IPS DF 4.7 (cell line): ENCODE measurements around the gene GREM1.

Experiments
- DNase-seq: peaks from one replicate; pipeline ENCODE4 v3.0.0-alpha.2; 2013; ENCODE audit warnings: low spot score; ENCODE audit errors: extremely low read depth

Gene GREM1

DNA sequence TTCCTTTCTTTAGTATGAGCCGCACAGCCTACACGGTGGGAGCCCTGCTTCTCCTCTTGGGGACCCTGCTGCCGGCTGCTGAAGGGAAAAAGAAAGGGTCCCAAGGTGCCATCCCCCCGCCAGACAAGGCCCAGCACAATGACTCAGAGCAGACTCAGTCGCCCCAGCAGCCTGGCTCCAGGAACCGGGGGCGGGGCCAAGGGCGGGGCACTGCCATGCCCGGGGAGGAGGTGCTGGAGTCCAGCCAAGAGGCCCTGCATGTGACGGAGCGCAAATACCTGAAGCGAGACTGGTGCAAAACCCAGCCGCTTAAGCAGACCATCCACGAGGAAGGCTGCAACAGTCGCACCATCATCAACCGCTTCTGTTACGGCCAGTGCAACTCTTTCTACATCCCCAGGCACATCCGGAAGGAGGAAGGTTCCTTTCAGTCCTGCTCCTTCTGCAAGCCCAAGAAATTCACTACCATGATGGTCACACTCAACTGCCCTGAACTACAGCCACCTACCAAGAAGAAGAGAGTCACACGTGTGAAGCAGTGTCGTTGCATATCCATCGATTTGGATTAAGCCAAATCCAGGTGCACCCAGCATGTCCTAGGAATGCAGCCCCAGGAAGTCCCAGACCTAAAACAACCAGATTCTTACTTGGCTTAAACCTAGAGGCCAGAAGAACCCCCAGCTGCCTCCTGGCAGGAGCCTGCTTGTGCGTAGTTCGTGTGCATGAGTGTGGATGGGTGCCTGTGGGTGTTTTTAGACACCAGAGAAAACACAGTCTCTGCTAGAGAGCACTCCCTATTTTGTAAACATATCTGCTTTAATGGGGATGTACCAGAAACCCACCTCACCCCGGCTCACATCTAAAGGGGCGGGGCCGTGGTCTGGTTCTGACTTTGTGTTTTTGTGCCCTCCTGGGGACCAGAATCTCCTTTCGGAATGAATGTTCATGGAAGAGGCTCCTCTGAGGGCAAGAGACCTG lies 13.2 kb downstream of the GREM1 start:
- no peak for DNase-seq

DNA sequence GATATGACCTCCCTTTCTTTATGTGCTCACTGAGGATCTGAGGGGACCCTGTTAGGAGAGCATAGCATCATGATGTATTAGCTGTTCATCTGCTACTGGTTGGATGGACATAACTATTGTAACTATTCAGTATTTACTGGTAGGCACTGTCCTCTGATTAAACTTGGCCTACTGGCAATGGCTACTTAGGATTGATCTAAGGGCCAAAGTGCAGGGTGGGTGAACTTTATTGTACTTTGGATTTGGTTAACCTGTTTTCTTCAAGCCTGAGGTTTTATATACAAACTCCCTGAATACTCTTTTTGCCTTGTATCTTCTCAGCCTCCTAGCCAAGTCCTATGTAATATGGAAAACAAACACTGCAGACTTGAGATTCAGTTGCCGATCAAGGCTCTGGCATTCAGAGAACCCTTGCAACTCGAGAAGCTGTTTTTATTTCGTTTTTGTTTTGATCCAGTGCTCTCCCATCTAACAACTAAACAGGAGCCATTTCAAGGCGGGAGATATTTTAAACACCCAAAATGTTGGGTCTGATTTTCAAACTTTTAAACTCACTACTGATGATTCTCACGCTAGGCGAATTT lies 14.9 kb downstream of the GREM1 start:
- DNase-seq: no peak

DNA sequence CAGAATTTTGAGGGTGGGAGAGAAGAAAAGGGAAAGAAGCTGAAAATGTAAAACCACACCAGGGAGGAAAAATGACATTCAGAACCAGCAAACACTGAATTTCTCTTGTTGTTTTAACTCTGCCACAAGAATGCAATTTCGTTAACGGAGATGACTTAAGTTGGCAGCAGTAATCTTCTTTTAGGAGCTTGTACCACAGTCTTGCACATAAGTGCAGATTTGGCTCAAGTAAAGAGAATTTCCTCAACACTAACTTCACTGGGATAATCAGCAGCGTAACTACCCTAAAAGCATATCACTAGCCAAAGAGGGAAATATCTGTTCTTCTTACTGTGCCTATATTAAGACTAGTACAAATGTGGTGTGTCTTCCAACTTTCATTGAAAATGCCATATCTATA lies 15.5 kb downstream of the GREM1 start:
- DNase-seq: no peak

DNA sequence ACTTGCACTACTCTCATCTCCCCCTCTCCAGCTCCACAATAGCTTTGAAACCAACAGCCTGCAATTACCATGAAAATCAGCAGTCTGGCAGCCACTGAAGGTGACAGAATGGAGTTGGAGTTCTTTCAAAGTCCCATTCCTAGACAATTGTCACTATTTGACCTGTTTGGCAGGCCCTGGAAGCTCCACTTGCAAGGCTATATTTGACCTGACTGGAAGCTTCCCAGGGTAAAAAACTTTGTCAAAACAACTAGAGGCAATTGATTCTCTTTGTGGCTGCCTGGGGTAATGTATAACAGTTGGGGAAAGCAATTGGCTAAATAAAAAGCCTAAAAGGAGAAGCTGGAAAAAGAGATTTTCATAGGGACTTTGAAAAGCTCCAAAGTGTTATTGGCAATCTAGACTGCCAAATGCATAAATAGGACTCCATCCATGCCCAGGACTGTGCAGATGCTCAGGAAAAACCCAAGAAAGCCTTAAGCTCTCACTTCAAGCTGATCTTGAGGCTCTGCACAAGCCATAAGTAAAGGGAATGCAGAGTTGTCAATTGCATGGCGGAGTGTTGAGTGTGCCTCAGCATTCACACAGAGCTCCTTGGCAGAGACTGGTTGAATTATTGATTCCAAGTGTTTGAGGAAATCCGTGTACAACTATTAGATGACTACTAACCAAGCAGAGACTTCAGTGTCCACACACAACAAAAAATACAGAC lies 18.3 kb downstream of the GREM1 start:
- DNase-seq: no peak

DNA sequence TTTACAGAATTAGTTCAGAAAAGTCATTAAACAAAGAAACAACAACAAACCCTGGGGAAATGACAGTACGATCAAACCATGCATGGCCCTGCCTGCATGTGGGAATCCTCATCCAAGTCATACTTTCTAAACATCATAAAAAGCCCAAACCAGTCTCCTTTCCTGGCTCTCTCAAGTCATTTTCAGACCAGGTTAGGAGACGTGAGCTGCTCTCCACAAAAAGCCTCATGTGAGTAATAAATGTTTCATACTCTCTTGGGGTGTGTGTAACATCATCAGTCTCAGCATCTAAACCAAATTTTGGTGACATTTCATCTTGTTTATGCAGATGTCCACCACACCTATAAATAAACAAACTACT lies 18.9 kb downstream of the GREM1 start:
- no peak for DNase-seq

- no peak for DNase-seq
Observed at GRCh38 chr15:32737304-32737703, 19.5 kb downstream of the GREM1 start.

DNA sequence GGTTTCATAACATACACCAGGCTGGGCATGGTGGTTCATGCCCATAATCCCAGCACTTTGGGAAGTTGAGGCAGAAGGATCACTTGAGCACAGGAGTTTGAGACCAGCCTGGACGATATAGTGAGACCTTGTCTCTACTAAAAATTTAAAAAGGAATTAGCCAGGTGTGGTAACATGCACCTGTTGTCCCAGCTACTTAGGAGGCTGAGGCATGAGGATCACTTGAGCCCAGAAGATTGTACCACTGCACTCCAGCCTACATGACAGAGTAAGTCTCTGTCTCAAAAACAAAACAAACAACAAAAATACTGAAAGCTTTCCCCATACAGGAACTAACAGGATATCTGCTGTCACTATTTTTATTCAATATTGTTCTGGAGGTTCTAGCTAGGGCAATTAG lies 20.9 kb downstream of the GREM1 start:
- DNase-seq: no peak

DNA sequence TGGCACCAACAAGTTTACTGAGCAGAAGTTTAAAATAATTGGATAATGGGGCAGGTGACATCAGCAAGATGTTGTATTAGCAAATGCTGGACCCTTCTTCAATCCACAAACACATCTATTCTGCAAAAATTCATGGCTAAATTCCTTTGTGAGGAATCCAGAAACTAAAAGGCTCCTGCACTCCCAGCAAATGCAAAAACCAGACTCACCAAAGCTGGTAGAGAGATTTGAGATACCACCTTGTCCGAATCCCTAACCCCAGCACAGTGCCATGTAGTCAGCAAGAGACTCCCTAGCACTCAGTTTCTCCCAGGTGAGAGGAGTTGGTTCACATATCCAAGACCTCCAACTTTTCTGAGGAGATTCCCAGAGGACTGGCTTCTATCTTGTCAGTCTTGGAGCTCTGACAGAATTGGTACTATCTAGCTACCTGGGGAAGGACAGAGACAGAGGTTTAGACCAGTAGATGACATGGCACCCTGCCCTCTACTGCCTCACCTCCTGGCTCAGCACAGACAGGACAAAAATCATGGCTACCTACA lies 21.8 kb downstream of the GREM1 start:
- no peak for DNase-seq

- no peak for DNase-seq
Observed at GRCh38 chr15:32743411-32744140, 25.8 kb downstream of the GREM1 start.

DNA sequence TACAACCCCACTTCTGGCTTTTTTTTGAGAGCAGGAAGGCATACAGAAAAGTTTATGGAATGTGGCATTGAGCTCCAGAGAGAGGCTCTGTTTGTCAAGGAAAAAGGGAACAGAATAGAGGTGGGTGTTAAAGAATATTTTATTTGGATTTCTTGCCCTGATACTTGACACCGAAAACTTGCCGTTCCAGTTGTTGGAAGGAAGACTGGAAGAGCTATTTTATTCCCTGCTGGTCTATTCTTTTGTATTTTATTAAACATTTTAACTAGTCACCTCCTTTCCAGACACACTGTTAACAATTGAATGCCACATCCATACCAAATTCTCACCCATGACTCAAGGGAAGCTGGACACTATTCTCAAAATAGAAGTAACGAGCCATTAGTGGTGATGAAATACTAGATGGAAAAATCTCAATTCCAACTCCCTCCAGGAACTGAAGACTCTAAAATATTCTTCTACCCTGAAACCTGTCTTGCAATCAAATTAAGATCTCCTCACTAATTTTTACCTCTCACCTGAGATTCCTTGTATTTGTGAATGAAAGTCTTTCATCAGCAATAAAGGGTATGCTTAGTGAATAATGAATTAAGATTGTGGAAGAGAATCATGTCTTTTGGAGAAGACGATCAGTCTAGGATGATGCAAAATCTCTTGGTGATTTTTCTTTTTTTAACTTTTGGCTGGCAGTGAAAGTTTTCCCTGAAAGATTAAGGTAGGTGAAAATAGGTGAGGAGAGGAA lies 28.5 kb downstream of the GREM1 start:
- no peak for DNase-seq

DNA sequence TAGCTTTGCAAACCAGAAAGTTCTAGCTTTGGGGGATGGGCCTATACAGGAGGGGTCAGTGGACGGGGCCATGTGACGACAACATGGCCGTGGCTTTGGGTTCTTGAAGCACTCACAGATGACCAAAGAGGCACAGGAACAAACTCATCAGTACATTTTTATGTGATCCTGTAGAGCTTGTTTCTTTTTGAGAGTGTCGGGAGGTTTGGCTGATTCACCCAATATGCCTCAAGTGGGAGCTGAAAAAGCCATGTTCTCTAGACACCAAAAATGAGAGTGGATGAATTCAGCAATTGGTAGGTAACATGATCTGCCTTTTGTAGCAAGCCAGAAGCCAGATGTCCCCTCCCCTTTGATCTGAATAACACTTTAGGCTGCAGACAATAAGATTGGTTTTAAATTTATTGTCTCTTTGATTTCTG lies 30.1 kb downstream of the GREM1 start:
- no peak for DNase-seq

DNA sequence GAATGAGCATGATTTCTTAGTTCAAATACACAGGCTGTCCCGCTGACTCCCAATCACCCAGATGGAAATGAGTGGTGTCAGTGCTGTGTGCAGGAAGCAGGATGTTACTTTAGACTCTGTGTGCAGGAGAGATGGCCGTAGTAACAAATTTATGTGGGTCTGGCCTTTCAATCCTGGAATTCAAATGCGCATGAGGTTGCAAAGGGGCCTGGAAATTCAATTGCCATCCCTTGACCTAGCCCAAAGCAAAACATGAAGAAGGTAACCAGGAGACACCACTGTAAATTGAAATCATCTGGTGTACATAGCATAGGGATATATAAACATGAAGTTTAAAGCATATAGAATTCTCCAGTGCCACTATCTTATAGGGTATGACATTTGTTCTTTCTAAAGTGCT lies 33.2 kb downstream of the GREM1 start:
- DNase-seq: no peak

- no peak for DNase-seq
Observed at GRCh38 chr15:32757426-32757825, 39.6 kb downstream of the GREM1 start.

- no peak for DNase-seq
Observed at GRCh38 chr15:32763295-32763694, 45.5 kb downstream of the GREM1 start.

GRCh38 chr15:32765236-32765635 lies 47.4 kb downstream of the GREM1 start:
- DNase-seq: no peak

DNA sequence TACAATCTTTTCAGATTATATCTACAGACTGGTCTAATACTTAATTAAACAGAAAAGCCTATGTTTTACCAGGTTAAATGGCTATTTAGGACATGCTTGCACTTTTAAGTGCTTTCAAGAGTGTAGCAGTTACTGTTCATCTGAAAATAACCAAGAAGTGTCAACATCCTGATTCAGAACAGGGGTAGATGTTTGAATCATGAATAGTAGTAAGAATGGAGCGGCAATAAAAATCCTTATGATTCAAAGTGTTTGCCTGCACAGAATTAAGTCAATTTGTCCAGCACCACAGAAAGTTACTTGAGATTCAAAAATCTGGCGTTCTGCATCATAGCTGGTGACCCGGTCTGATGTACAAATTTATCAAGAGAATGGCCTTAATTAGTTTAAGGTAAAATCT lies 48.3 kb downstream of the GREM1 start:
- DNase-seq: no peak

- no peak for DNase-seq
Observed at GRCh38 chr15:32767236-32767635, 49.4 kb downstream of the GREM1 start.

DNA sequence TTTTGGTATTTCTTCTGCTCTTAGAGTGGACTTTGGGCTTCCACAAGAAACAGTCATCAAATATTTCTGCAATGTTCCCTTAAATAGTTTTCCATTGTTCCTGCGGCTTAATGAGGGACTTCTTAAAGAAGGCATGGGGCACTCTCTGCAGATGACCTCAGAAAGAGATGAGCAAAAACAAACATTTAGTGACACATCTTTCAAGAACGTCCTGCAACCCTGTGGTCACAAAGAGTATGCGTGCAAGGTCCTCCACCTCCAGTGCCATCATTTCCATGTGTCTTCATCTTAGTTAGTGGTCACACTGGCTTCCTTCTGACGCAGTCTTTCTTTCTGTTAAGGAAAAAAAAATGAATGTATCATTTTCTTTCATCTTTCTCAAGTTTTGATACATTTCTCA lies 56.2 kb downstream of the GREM1 start:
- DNase-seq: no peak

GRCh38 chr15:32775103-32775502 lies 57.3 kb downstream of the GREM1 start:
- DNase-seq: no peak

DNA sequence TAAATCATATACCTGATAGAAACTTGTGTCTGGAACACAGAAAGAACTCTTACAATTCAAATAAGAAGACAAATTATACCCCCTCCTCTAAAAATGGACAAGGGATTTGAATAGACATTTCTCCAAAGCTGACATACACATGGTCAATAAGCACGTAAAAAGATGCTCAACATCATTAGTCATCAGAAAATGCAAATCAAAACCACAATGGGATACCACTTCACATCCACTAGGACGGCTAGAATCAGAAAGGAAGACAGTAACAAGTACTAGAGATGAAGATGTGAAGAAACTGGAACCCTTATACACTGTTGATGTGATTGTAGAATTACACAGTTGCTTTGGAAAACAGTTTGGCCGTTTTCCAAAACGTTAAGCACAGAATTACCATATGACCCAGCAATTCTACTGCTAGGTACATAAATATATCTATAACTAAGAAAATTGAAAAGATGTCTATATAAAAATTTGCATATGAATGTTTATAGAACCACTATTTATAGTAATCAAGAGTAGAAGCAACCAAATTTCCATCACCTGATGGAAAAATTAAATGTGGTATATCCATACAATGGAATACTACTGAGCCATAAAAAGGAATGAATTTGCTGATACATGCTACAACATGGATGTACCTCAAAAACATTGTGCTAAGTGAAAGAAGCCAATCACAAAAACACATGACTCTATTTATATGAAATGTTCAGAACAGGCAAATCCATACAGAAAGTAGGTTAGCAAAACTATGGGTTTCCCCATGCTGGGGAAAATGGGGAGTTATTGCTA lies 60.8 kb downstream of the GREM1 start:
- DNase-seq: no peak
